ENCODE measurements around the gene ZKSCAN3.

The ZKSCAN3 gene

DNA sequence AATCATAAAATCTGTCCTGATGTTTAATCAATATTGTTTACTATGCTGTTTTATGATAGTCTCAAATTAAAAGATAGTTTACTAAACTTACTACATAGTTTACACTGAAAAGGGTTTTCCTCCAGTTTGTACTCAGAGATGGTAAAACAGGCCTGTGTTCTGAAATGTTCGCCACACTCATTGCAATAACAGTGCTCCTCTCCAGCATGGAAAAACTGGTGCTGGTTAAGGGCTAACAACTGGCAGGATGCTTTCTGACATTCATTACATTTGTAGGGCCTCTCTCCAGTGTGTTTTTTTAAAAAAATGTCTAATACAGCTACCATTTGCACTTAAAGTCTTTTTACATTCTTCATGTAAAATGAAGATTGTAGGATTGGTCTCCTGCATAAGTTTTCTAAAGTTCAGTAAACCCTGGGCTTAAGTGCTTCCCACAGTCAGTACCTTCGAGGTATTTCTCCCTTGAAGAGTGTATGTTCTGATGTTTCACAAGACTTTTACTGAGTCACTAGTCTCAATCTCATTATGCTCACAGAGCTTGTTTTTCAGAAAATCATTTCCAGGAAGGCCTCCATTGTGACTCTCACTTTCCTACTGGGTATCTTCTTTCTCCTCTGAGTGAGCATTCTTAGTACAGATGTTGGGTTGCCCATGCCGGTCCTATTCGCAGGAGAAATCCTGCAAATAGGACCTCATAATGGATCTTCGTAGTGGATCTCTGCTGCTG is 58.5 kb downstream of the ZKSCAN3 start:
- H3K4me3 ChIP-seq (ENCODE audit: low read depth, low read length): no peak overlapping the region
- no peak for DNase-seq (ENCODE audit: low read depth)

DNA sequence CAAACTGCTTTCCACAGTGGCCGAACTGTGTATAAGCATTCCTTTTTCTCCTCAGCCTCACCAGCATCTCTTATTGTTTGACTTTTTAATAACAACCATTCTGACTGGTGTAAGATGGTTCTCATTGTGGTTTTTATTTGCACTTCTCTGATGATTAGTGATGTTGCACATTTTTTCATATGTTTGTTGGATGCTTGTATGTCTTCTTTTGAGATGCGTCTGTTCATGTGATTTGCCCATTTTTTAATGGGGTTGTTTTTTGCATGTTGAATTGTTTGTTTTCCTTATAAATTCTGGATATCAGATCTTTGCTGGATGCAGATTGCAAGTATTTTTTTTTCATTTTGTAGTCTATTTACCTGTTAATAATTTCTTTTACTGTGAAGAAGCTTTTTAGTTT is 61.0 kb downstream of the ZKSCAN3 start:
- H3K4me3 ChIP-seq (ENCODE audit: low read depth, low read length): no peak overlapping the region
- DNase-seq (ENCODE audit: low read depth): no peak

DNA sequence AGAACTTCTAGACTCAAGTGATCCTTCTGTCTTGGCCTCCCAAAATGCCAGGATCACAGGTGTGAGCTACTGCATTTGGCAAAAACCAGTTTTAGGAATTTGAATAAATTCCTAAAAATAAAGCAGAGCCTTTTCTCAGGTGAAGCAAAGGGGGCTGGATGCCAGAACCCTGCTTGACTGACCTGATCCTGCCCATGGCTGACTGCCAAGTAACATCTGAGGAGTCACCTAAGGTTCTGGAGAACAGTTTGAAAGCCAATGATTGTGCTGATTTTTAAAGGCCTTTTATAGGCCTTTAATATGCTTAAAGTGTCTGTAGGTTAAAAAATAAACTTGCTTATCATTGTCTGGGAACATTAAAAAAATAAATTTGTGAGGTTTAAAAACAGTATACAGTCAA is 63.9 kb downstream of the ZKSCAN3 start:
- DNase-seq (ENCODE audit: low read depth): no peak
- H3K4me3 ChIP-seq (ENCODE audit: low read depth, low read length): no peak overlapping the region

All from skeletal muscle cell (primary cell).